Hair follicular keratinocyte (primary cell): ENCODE results near the gene PSME4. TPM values are rescaled to one million over a fixed set of nuclear protein-coding genes. Genes with fewer than 3 reads are reported as not detected.

ENCODE experiments used
- total RNA-seq: library from RNA; depleted of rRNA; stranded (reverse); fragments of >200 nt; gene quantifications from 2 replicates; pipeline ENCODE4 v1.2.3, GENCODE V29; 2015

The PSME4 gene
- 42.4 and 50.0 TPM in 2 replicates for total RNA-seq

GRCh38 chr2:53970724-53971602 is at the start of gene PSME4:
Gene PSME4 (minus strand): TSS chr2:53970993. CDS start chr2:53970784, 209 bp downstream.

GRCh38 chr2:53859206-53860181 is 111.3 kb downstream of the PSME4 start, which contains the start of gene GPR75:
Gene GPR75 (minus strand): TSS chr2:53859967. CDS start chr2:53854756, 5,211 bp downstream.

Other genes starting within 250 kb of the PSME4 start
- 7.7 and 17.5 TPM in 2 replicates for gene CHAC2, start 203.2 kb downstream of the PSME4 start, total RNA-seq
- gene ASB3, start 184.0 kb downstream of the PSME4 start, total RNA-seq: 8.0 and 13.2 TPM in 2 replicates
- gene ERLEC1, start 183.9 kb downstream of the PSME4 start, total RNA-seq: 53.3 and 60.8 TPM in 2 replicates
- gene GPR75, start 111.0 kb downstream of the PSME4 start, total RNA-seq: 0.15 and 0.62 TPM in 2 replicates
- gene ACYP2, start 144.6 kb upstream of the PSME4 start, total RNA-seq: 3.2 and 11.6 TPM in 2 replicates